IMR-90 (cell line): ENCODE measurements around the gene MGAT5. TPM values are rescaled to one million over a fixed set of nuclear protein-coding genes. Genes with fewer than 3 reads are reported as not detected.

Source experiments
- ATAC-seq: fragments of 200-7000 bp; cut with Tn5 transposase; 2 replicates; pipeline ENCODE4 v1.9.1; 2020; ENCODE audit warnings: low read depth, mild to moderate bottlenecking, moderate library complexity
- BruUV-seq: library from RNA; stranded (reverse); fragments of 400-500 nt; replicated peaks from 2 replicates; lab custom pipeline; 2021; lab: Mats Ljungman, UMichigan
- CTCF ChIA-PET: fragments of 300-600 bp; formaldehyde crosslinking; extraction: SDS; loops from one replicate; lab custom pipeline; 2021; ENCODE audit warnings: antibody characterized with exemption; lab: Yijun Ruan, JAX
- POLR2A ChIA-PET: fragments of 300-600 bp; sonication (Branson Sonifier 250); formaldehyde crosslinking; loops from one replicate; lab custom pipeline; 2022; ENCODE audit warnings: antibody characterized with exemption; ENCODE audit not compliant: unreplicated experiment; lab: Charles Lee
- DNase-seq: peaks from one replicate; pipeline ENCODE4 v3.0.0; 2013
- H2AFZ ChIP-seq: replicated peaks from 2 replicates; pipeline ENCODE3; 2013; ENCODE audit warnings: low read length, mild to moderate bottlenecking; ENCODE audit not compliant: poor library complexity
- H2AK5ac ChIP-seq: 2 replicates; pipeline ENCODE4 v1.6.1; 2013; ENCODE audit warnings: low read depth, low read length, inconsistent platforms
- H2AK9ac ChIP-seq: replicated peaks from 2 replicates; pipeline ENCODE3; 2013; ENCODE audit warnings: mild to moderate bottlenecking, low read depth, low read length, moderate library complexity; ENCODE audit not compliant: poor library complexity
- H2BK120ac ChIP-seq: 2 replicates; pipeline ENCODE4 v1.6.1; 2013; ENCODE audit warnings: low read depth, low read length, inconsistent platforms
- H2BK15ac ChIP-seq: 3 replicates; pipeline ENCODE4 v1.6.1; 2013; ENCODE audit warnings: low read depth, low read length, inconsistent platforms
- H2BK20ac ChIP-seq: 2 replicates; pipeline ENCODE4 v1.6.1; 2013; ENCODE audit warnings: low read depth, mild to moderate bottlenecking, inconsistent platforms, low read length, moderate library complexity
- H2BK5ac ChIP-seq: 2 replicates; pipeline ENCODE4 v1.6.1; 2013; ENCODE audit warnings: mild to moderate bottlenecking, low read depth, low read length, inconsistent platforms; ENCODE audit not compliant: poor library complexity, severe bottlenecking
- H3K14ac ChIP-seq: replicated peaks from 2 replicates; pipeline ENCODE4 v1.6.1; 2013; ENCODE audit warnings: low read depth, low read length, inconsistent platforms
- H3K18ac ChIP-seq: 2 replicates; pipeline ENCODE4 v1.6.1; 2013; ENCODE audit warnings: low read depth, low read length, control low read depth
- H3K23ac ChIP-seq: 2 replicates; pipeline ENCODE4 v1.6.1; 2013; ENCODE audit warnings: low read depth, low read length, inconsistent platforms
- H3K27ac ChIP-seq: 2 replicates; pipeline ENCODE4 v1.5.1; 2013; ENCODE audit warnings: mild to moderate bottlenecking, control low read depth, low read length; ENCODE audit not compliant: insufficient read depth
- H3K27me3 ChIP-seq: 2 replicates; pipeline ENCODE4 v1.6.1; 2013; ENCODE audit warnings: low read length; ENCODE audit not compliant: control insufficient read depth, insufficient read depth
- H3K36me3 ChIP-seq: 2 replicates; pipeline ENCODE4 v1.6.1; 2013; ENCODE audit warnings: low read length, mixed read lengths; ENCODE audit not compliant: control insufficient read depth, insufficient read depth
- H3K4ac ChIP-seq: 2 replicates; pipeline ENCODE4 v1.6.1; 2013; ENCODE audit warnings: low read depth, low read length, inconsistent platforms
- H3K4me1 ChIP-seq: 2 replicates; pipeline ENCODE4 v1.6.1; 2013; ENCODE audit warnings: low read length, mixed read lengths; ENCODE audit not compliant: control insufficient read depth, insufficient read depth
- H3K4me2 ChIP-seq: 2 replicates; pipeline ENCODE4 v1.6.1; 2013; ENCODE audit warnings: low read depth, mild to moderate bottlenecking, control low read depth, low read length, moderate library complexity
- H3K4me3 ChIP-seq: 2 replicates; pipeline ENCODE4 v1.5.1; 2013; ENCODE audit warnings: low read depth, mild to moderate bottlenecking, control low read depth, low read length, moderate library complexity; ENCODE audit not compliant: insufficient read depth
- H3K56ac ChIP-seq: 2 replicates; pipeline ENCODE4 v1.6.1; 2013; ENCODE audit warnings: low read length, inconsistent platforms; ENCODE audit not compliant: insufficient read depth; ENCODE audit errors: extremely low read depth
- H3K79me1 ChIP-seq, 2 experiments: 2 replicates each; pipeline ENCODE4 v1.6.1; 2013; ENCODE audit warnings: low read length in 2 of 2, inconsistent platforms in 1 of 2, low read depth in 1 of 2
- H3K9ac ChIP-seq: 2 replicates; pipeline ENCODE4 v1.6.1; 2013; ENCODE audit warnings: low read depth, low read length, control low read depth
- H3K9me1 ChIP-seq: 2 replicates; pipeline ENCODE4 v1.6.1; 2013; ENCODE audit warnings: low read length, inconsistent platforms; ENCODE audit not compliant: insufficient read depth
- H3K9me3 ChIP-seq: 2 replicates; pipeline ENCODE4 v1.6.1; 2013; ENCODE audit warnings: low read length; ENCODE audit not compliant: control insufficient read depth, insufficient read depth
- H4K20me1 ChIP-seq: 2 replicates; pipeline ENCODE4 v1.6.1; 2013; ENCODE audit warnings: low read length, inconsistent platforms; ENCODE audit not compliant: insufficient read depth
- H4K5ac ChIP-seq: 2 replicates; pipeline ENCODE4 v1.6.1; 2013; ENCODE audit warnings: mild to moderate bottlenecking, low read depth, low read length, control low read depth
- H4K8ac ChIP-seq, 2 experiments: 2 replicates each; pipeline ENCODE4 v1.6.1; 2013; ENCODE audit warnings: low read depth in 2 of 2, low read length in 2 of 2, control low read depth in 1 of 2, inconsistent platforms in 1 of 2
- H4K91ac ChIP-seq: 2 replicates; pipeline ENCODE4 v1.6.1; 2013; ENCODE audit warnings: low read depth, low read length, inconsistent platforms; ENCODE audit not compliant: insufficient read depth
- BHLHE40 ChIP-seq: fragments of 150-350 bp; IDR thresholded peaks from 2 replicates; pipeline ENCODE4 v1.6.1; 2016; ENCODE audit warnings: mild to moderate bottlenecking, low read depth, low read length
- CEBPB ChIP-seq: IDR thresholded peaks from 2 replicates; pipeline ENCODE4 v1.6.1; 2012; ENCODE audit warnings: low read depth, low read length, improper control_type of control experiment
- CHD1 ChIP-seq: IDR thresholded peaks from 2 replicates; pipeline ENCODE4 v1.6.1; 2012; ENCODE audit warnings: low read depth, low read length, improper control_type of control experiment
- CTCF ChIP-seq: conservative IDR thresholded peaks from 2 replicates; pipeline ENCODE4 v1.5.1; 2012; ENCODE audit warnings: mild to moderate bottlenecking, low read depth, low read length, improper control_type of control experiment
- ELK1 ChIP-seq: fragments of 150-350 bp; IDR thresholded peaks from 2 replicates; pipeline ENCODE4 v1.6.1; 2016; ENCODE audit warnings: low read depth, mild to moderate bottlenecking, low read length, moderate library complexity, borderline replicate concordance
- FOS ChIP-seq: fragments of 150-350 bp; IDR thresholded peaks from 2 replicates; pipeline ENCODE4 v1.6.1; 2016; ENCODE audit warnings: low read depth, low read length
- MAFK ChIP-seq: IDR thresholded peaks from 2 replicates; pipeline ENCODE4 v1.6.1; 2012; ENCODE audit warnings: low read depth, low read length, improper control_type of control experiment
- MAZ ChIP-seq: IDR thresholded peaks from 2 replicates; pipeline ENCODE4 v1.6.1; 2012; ENCODE audit warnings: low read depth, mild to moderate bottlenecking, low read length, improper control_type of control experiment, moderate library complexity, borderline replicate concordance
- MXI1 ChIP-seq: IDR thresholded peaks from 2 replicates; pipeline ENCODE4 v1.6.1; 2012; ENCODE audit warnings: low read depth, mild to moderate bottlenecking, low read length, moderate library complexity, borderline replicate concordance
- NFE2L2 ChIP-seq: fragments of 150-350 bp; IDR thresholded peaks from 2 replicates; pipeline ENCODE4 v1.6.1; 2016; ENCODE audit warnings: low read depth, mild to moderate bottlenecking, low read length
- POLR2A ChIP-seq: IDR thresholded peaks from 2 replicates; pipeline ENCODE4 v1.6.1; 2012; ENCODE audit warnings: mild to moderate bottlenecking, low read depth, low read length
- RAD21 ChIP-seq: IDR thresholded peaks from 2 replicates; pipeline ENCODE4 v1.6.1; 2012; ENCODE audit warnings: low read length, improper control_type of control experiment
- RCOR1 ChIP-seq: IDR thresholded peaks from 2 replicates; pipeline ENCODE4 v1.6.1; 2012; ENCODE audit warnings: mild to moderate bottlenecking, low read length, improper control_type of control experiment; ENCODE audit not compliant: insufficient replicate concordance
- RFX5 ChIP-seq: IDR thresholded peaks from 2 replicates; pipeline ENCODE4 v1.8.0; 2012; ENCODE audit warnings: low read depth, mild to moderate bottlenecking, low read length, moderate library complexity
- SMC3 ChIP-seq: fragments of 150-350 bp; IDR thresholded peaks from 2 replicates; pipeline ENCODE4 v1.6.1; 2016; ENCODE audit warnings: low read depth, mild to moderate bottlenecking, antibody characterized with exemption, low read length, moderate library complexity
- USF2 ChIP-seq: fragments of 150-350 bp; IDR thresholded peaks from 2 replicates; pipeline ENCODE4 v1.6.1; 2017; ENCODE audit warnings: mild to moderate bottlenecking, antibody characterized with exemption, low read length, low read depth
- WGBS, 2 experiments: methylation state at CpG; one replicate each; pipeline versions ENCODE4 v1.1.5 to v1.1.7; 2013; ENCODE audit warnings: missing lambda C conversion rate in 2 of 2; ENCODE audit not compliant: insufficient read length in 1 of 2; ENCODE audit errors: extremely low coverage in 2 of 2; 5-methylcytosine and 5-hydroxymethylcytosine counted together
- dilution Hi-C: fragments of 300-500 bp; cut with HindIII; formaldehyde crosslinking; loops from one replicate; pipeline ENCODE4 v1.14.3; 2018; ENCODE audit warnings: low sequenced_read_pairs; ENCODE audit not compliant: unreplicated experiment
- in situ Hi-C: fragments of 300-500 bp; cut with MboI; formaldehyde crosslinking; loops from 3 replicates; pipeline ENCODE4 v1.14.3; 2019; ENCODE audit warnings: low sequenced_read_pairs, inconsistent platforms, mixed read lengths
- intact Hi-C: fragments of 100-400 bp; cut with micrococcal nuclease; formaldehyde crosslinking; loops from 2 replicates; pipeline ENCODE4 v1.10.0; 2022
- polyA plus RNA-seq, 3 experiments: library from polyadenylated mRNA; depleted of rRNA; stranded (reverse); fragments of >200 nt; gene quantifications; 2 replicates each; pipeline ENCODE4 v1.2.3, GENCODE V29; 2012; ENCODE audit warnings: low replicate concordance in 1 of 3
- total RNA-seq: library from RNA; depleted of rRNA; stranded (reverse); fragments of >200 nt; gene quantifications from 2 replicates; pipeline ENCODE4 v1.2.3, GENCODE V29; 2012

The MGAT5 gene
- total and polyA plus RNA-seq, 2 of the 4 experiments (the other 2 are of a cell fraction): 22.9 to 59.9 TPM

- Histone ChIP-seq H3K9me1 (peaks cover 18% of the 10 kb centered on the region), H2BK120ac (peak overlapping the region; percentile 29; the same call in 1 of the 2 replicates), H3K27me3 (no peaks in the 10 kb centered on the region), H3K36me3 (no peaks in the 10 kb centered on the region), H3K4me2 (no peak overlapping the region; the same call in 1 of the 2 replicates), H4K91ac (no peak overlapping the region), H3K9me3 (no peaks in the 10 kb centered on the region), H3K4ac (peak overlapping the region; percentile 21; the same call in 1 of the 2 replicates), H3K79me1 (peaks cover 33 to 66% of the 10 kb centered on the region in 2 experiments), H2BK20ac (no peak overlapping the region), H4K5ac (no peak overlapping the region), H4K20me1 (peaks cover 68% of the 10 kb centered on the region), H3K27ac (no peak overlapping the region), H2AFZ (no peak overlapping the region), H3K9ac (no peak overlapping the region; the same call in 1 of the 2 replicates), H2BK5ac (no peak overlapping the region), H3K56ac (no peak overlapping the region), H2AK5ac (peak overlapping the region; percentile 48; the same call in 1 of the 2 replicates), H3K4me1 (peaks cover 19% of the 10 kb centered on the region), H3K23ac (peak overlapping the region; percentile 27; the same call in 1 of the 2 replicates), H4K8ac (peak overlapping the region in 1 of 2 experiments; percentile 37; a peak in 1 of 4 replicates), H3K18ac (peak overlapping the region; percentile 39; the same call in 1 of the 2 replicates), H3K14ac (no peak overlapping the region; the same call in 1 of the 2 replicates), H2AK9ac (no peak overlapping the region), H2BK15ac (no peak overlapping the region), H3K4me3 (no peak overlapping the region)
- WGBS, 2 experiments: no CpG with 5 or more reads among the region's 2 CpGs
- intact Hi-C loops (loop anchor here (5.0 kb wide), 2 partner anchors 89 to 319 kb away; no protein-coding TSS in a partner anchor), dilution Hi-C loops (no loop called here), in situ Hi-C loops (no loop called here)
- ChIA-PET CTCF (interaction anchor here (0.7 to 2.0 kb wide), 4 partner anchors 9 to 68 kb away, joined by 3 to 6 read pairs (median 4); no protein-coding TSS in a partner anchor), POLR2A (no interaction called here)
- BruUV-seq: no TSS peak
- ATAC-seq: no peak
- DNase-seq: no peak
- TF ChIP-seq POLR2A (no peak), CHD1 (no peak), RFX5 (no peak), MXI1 (no peak), NFE2L2 (no peak), RCOR1 (no peak), ELK1 (no peak), USF2 (no peak), CEBPB (no peak), SMC3 (no peak), FOS (no peak), RAD21 (no peak), MAFK (no peak), BHLHE40 (no peak), MAZ (no peak), CTCF (no peak)
These were observed 47.8 kb upstream of the MGAT5 start for GRCh38 chr2:134206031-134206430.
